GM18511 (cell line): ENCODE measurements around the gene PEF1.

Source experiments
- ATAC-seq: cut with Tn5 transposase; IDR thresholded peaks from one replicate; pipeline ENCODE4 v1.9.1; 2021; ENCODE audit warnings: mild to moderate bottlenecking, moderate library complexity; ENCODE audit not compliant: unreplicated experiment

Gene PEF1, protein sequence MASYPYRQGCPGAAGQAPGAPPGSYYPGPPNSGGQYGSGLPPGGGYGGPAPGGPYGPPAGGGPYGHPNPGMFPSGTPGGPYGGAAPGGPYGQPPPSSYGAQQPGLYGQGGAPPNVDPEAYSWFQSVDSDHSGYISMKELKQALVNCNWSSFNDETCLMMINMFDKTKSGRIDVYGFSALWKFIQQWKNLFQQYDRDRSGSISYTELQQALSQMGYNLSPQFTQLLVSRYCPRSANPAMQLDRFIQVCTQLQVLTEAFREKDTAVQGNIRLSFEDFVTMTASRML

DNA sequence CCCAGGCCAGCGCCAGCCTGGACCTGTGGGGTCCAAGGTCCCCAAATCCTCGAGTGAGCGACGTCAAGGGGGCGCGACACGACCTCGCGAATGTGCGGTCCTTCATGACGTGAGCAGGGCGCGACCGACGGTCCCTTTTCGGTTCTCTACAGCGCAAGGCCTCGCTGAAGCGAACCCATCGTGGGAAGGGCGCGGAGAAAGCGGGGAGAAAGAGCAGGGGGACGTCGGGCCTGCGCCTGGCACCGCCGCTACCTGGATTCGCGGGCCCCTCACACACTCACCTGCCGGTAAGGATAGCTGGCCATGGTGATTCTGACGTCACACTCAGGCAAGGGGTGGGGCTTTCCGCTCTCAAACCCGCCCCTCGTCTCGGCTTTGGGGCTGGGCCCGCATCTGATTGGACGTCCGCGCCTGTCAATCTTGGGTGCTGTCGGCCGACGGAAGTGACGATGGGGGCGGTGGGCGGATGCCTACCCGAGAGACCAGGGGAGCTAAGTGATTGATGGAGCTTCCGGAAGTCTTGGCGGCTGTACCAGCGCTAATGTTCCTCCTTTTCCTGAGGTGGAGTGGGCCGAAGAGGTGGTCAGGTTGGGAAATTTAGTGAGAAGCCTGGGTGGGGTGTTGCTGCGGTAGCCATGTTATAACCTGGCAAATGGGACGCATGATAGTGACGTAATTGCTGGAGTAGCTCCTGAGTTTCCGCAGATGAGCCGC is at the start of gene PEF1:
Gene PEF1, minus strand, starts transcription at position 317 of the 714 bp plus-strand sequence. Its CDS starts 12 bp downstream, at position 305.
- ATAC-seq = peak; percentile 89

DNA sequence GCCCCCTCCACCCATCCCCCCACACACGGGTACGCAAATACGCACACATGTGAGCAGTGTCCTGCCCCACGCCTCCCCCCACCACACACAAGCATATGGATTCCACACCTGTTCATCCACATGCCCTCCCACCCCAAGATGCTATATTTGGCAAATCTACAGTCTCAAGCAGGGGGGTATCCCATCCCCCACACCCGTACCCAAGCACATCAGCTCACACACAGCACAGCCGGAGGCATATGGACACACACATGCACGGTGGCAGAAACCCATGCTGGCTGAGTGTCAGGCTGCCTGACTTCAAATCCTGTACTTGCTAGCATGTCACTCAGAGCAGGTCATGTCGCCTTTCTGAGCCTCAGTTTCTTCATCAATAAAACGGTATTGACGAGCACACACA is 48.6 kb upstream of the PEF1 start:
- ATAC-seq = no peak

DNA sequence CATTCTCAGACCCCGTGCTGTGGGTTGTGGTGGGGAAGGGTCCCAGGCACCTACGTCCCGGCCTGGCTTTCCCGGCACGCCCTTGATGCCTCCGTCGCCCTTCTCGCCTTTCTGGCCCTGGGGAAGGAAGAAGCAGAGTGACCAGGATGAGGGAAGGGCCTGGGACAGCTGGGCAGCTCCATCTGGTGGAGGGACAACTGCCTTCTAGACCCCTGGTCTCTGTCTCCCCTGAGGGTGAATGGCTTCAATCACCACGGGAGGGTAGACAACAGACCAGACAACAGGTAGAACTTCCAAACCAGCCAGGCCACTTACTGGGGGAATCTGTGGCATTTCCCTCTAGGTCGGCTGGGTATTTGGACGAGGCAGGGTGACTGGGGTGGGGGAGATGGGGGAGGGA is 47.3 kb upstream of the PEF1 start:
- ATAC-seq = no peak

DNA sequence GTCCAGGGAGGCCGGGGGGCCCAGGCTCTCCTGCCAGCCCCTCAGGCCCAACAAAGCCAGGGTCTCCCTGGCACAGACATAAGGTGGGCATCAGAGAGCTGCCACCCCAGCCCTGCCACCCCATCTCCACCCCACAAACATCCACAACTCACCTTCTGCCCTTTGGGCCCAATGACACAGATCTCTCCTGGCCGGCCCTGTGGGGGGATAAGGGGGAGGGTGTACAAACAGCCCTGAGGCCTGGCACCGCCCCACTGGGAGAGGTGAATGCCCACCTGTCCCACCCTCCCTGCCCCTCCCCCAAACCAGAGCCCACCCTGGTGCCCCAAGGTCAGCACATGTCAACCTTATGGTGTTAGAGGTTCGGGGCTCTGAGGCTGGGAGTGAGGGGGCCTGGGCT is 46.8 kb upstream of the PEF1 start:
- no peak for ATAC-seq

DNA sequence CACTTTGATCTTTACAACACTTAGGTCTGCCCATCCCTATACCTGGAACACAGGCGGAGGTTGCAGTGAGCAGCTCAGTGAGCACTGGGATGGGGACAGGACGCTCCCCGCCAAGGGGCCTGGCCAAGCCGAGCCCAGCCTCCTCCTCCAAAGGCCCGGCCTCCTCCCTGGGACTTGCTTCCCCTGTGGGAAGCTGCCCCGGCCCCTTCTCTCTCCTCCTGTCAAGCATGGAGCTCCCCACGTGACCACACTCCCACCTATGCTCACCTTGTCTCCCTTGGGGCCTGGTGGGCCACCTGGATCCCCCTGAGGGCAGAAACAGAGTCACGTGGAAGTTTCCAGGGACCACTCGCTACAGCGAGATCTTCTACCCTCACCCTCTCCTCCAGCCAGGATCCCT is 46.2 kb upstream of the PEF1 start:
- ATAC-seq = no peak

DNA sequence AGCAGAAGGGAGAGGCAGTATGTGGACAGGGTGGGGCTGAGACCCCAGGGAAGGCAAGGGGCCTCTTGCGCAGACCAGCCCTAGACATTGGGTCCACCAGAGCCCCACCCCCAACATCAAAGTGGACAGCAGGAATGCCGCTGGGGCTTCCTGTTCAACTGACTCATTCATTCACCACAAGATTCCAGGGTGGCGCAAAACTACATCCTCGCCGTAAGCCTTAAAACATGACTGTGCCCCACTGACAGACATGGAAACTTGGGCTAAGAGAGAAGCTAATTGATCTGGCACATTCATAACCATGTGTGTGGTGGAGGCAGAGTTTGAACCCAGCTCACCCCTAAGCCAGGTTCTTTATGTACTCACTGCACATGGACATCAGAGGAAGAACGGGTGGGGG is 45.2 kb upstream of the PEF1 start:
- no peak for ATAC-seq

DNA sequence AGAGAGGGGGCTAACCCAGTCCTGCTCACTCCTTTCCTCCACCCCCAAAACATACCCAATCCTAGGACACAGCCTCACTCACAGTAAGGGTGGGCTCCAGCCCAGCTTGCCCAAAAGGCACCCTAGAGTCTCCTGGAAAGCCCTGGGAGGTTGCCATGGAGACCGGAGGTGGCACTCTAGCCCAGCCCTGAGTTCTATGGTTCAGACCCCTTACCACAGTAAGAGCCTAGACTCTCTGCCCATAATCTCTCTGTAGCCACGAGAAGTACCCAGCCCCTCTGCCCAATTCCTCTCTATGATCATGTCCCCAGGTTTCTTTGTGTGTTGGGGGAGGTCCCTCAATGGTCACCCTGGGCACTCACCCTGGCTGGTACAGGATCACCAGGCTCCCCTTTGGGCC is 44.7 kb upstream of the PEF1 start:
- ATAC-seq = no peak

DNA sequence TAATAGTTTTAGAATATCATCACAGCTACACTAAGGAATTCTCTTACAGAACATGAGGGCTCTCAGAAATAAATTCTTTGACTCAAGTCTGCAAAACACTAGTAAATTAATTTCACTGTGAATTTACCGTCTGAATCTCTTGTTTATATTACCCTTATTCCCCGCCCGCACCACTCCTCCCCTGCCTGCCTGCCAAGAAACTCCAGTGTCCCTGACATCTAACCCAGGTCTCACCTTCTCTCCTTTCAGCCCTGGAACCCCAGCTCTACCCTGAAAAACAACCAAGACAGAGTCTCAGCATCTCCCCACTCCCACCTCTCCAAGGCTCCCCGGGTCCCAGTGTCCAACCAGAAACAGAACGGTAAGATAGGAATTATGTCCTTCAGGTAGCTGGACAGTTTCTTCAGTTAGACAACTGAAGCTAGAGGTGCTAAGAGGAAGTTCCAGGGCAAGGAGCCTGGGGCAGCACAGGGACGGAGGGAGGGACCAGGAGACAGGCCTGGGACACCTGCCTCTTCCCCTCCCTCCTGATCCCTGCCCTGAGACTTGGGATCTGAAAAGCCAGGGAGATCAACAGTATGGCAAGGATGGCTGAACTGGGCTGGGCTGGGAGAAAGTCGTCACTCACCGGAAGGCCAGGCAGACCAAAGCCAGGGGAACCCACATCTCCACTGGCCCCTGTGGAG is 43.7 kb upstream of the PEF1 start:
- no peak for ATAC-seq

DNA sequence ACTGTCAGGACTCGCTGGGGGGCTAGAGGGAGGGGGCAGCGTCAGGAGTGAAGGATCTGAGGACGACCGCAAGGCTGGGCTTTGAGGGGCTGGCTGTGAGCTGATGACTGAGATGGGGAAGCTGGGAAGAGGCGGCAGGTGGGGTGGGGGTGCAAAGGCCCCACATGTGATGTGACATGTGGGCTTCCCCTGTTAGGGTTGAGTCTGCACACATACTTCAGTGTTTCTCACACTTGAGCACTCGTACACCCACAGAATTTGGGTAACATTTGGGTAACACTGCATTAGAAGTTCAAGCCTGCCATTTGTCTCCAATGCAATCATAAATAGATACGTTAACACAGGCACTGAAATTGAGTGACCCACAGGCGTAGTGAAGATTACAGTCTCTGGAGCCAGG is 42.9 kb upstream of the PEF1 start:
- no peak for ATAC-seq

DNA sequence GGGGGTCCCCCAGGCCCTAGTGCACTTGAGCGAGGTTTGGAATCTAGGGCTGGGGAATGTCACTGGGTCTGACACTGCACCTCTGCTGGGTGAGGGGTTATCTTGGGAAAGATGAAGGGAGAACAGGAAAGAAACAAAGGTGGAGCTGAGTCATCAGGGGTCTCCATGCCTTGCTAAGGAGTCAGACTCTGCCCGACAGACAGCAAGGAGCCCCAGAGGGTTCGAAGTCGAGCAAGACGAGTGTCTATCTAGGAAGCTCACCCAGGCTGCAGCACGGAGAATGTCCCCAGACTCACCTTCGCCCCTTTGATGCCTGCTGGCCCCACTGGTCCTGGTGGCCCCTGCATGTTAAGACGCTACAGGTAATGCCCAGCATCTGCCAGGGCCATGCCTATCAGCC is 41.1 kb upstream of the PEF1 start:
- ATAC-seq = no peak

DNA sequence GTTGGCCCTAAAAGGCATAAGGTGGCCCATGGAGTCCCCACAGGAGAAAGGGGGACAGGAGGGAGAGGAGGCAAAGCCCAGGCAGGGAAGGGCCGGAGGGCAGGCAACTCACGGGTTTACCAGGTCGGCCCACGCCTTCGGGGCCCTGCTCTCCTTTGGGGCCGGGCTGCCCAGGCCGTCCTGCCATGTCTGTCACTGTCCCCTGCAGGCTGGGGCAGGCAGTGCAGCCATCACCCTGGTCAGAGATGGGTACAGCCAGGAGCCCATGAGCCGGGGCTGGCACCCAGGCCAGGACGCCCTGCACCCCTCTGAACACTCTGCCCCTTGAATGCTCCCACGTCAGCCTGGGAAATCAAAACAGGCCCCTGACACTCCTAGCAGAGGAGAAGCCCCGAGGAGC is 39.3 kb upstream of the PEF1 start:
- no peak for ATAC-seq

DNA sequence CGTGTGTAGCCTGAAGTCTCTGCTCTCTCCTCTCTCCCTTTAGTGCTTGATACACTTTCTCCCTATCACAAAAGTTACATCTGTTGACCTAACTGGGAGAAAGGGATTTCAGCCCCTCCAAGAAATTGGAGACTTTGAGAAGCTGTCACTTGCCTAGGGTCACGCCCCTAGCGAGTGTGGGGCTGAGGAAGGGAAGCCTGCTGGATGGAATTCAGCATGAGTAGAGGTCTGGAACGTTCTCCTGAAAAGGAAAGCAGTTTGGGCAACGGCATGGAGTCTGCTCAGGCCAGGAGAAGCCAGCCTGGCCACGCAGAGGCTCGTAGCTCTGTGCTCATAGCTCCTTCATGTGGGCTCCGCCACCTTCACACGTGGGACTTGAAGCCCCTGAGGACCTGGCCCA is 36.7 kb upstream of the PEF1 start:
- ATAC-seq = no peak

DNA sequence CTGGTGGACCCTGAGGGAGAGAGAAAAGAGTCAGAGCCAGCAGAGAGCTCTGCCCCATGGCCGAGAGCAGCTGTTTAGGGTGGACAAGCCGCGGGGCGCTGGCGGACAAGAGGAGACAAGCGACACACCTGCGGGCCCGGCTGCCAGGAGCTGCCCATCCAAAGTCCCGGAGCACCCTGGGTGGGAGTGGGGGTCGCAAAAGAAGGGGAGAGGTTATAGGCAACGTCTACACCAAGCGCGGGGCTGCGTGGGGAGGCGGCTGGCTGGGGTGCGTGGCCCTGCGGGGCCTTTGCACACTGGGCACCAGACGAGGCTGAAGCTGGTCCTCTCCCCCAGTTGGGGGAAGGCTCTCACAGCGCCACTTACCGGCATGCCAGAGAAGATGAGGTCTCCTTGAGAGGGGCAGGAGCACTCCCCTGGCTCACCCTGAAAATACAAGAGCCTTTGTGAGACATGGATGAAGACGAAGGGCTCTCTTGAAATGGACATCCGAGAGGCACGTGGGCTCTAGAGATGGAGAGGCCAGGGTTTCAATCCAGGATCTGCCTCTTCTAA is 35.1 kb upstream of the PEF1 start:
- no peak for ATAC-seq

DNA sequence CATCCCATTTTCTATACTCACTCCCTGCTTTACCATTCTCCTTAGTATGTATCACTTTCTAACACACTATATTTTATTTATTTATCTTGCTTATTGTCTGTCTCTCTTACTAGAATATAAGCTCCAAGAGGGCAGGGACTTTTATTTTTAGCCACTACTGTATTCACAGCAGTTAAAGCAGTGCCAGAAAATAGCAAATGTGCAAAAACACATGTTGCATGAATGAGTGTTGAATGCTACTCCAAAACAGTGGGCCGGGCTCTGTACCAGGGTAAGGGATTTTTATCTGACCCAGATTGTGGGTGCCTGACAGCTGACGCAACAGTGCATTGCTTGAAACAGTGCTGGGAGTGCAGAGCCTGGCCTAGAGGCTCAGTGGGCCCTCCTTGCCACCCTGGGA is 34.4 kb upstream of the PEF1 start:
- ATAC-seq = no peak

DNA sequence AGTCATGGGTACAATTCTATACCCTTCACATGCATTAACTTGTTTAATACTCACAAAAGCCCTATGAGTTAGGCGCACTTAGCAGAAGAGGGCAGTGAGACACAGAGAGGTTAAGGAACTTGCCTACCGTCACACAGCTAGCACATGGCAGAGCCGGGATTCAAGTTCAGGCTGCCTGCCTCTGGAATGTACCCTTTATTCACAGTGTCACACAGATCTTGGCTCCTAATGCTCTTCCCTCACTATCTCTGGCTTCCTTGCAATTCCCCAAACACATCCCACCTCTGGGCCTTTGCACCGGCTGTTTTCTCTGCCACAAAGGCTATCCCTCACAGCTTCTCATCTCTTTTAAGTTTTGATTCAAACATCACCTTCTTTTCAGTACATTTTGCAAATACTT is 34.0 kb upstream of the PEF1 start:
- no peak for ATAC-seq

DNA sequence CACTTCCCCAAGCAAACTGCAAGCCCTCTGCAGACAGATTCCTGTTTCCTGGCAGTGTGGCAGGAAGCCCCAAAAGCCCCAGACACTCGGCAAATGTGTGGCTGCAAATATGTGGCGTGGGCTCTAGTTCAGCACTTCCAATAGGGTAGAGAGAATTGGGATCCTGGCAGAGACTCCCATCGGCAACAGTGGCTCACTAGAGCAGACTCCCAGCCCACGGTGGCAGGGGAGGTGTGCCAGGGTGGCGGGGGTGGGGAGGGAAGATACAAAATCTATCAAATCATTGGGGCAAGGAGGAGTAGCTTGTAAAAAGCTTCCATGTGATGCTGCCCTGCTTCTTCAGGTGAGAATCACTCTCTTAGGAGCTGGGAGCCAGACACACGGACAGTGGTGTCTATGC is 33.3 kb upstream of the PEF1 start:
- ATAC-seq = no peak

DNA sequence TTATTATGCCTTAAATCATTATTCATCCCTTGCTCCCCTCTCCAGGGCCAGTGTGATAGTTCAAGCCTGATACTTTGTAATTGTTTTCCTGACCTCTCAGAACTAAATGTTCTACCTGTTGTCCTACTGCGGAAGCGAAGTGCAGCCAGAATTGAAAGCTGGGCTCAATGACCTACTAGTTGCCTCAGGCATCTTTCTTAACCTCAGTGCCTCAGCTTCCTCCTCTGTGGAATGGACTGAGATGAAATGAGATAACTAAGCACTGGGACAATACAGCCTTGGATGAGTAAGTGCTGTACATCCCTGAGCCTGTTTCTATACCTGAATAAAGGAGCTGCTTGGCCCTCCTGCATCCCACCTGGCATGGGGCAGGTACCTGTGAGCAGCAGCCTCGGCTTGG is 32.7 kb upstream of the PEF1 start:
- no peak for ATAC-seq

DNA sequence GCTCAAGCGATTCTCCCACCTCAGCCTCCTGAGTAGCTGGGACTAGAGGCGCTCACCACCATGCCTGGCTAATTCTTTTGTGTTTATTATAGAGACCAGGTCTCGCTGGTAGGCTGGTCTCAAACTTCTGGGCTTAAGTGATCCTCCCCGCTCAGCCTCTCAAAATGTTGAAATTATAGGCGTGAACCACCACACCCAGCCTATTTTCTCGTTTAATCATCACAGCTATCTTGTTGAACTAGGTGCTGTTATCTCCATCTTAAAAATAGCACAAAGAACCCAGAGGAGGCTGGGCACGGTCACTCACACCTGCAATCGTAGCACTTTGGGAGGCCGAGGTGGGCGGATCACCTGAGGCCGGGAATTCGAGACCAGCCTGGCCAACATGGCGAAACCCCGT is 31.1 kb upstream of the PEF1 start:
- no peak for ATAC-seq

DNA sequence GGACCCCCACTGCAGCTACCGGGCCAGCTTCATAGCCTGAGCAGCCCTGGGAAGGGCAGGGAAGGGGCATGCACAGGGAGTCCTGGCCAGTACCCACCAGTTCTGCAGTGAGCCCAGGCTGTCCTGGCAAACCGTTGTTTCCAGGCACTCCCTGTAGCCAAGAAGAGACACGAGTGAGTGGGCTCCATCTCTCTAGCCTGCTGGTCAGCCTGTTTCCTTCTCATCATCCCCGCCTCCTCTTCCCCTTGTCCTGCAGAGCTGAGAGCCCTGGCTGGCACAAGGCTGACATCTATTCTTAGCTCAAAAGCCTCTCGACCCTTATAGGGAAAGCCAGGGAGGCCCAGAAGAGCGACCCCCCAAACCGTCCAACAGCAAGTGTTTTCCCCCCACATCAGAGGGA is 30.5 kb upstream of the PEF1 start:
- no peak for ATAC-seq

DNA sequence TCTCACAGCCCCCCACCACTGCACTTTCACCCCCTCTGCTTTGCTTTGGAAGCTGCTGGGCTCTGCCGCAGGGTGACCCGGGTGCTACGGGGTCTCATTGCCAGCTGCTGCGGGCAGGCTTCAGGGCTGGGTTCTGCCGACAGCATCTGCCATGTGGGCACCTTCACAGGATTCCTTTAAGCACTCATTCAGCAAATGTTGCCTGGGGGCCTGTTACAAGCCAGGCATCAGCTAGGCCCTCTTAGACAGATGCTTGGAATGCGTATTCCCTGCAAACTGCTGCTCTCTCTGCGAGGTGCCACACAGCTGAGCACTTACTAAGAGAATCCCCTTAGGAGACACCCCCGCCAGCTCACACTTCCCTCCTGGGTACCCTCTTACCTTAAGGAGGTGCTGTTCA is 29.9 kb upstream of the PEF1 start:
- ATAC-seq = no peak

DNA sequence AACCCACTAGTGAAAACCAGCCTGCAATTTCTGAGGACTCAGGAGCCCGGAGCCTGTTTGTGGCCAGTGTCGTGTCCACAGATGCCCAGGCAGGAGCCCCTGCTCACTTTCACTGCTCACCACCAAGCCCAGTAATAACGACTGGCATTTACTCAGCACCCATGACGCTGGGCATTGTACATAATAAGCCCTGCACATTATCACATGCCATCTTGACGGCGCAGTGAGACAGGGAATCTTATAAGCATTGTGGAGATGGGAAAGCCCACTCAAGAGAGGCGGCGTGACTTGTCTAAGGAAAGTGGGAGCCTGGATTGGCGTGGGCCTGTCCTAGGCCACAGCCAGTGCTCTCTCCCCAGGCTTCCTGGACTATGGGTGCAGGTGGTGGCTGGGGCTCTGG is 28.8 kb upstream of the PEF1 start:
- no peak for ATAC-seq

DNA sequence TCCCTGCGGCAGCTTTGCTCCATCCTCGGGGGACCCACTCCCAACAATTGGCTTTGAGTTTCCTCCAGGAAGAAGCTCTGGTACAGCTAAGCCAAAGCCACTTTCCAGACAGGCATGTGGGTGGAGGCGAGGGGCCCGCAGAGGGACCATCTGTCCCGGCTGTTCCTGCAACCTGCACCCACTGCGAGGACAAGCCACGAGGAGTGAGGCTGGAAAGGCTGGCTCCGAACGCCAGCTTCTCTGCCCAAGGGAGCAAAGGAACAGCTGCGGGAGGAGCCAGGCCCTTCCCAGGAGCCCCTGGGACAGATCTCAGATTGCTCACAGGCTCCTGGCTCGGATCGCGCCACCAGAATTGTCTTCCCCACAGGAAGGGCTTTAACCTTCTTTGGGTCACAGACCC is 28.3 kb upstream of the PEF1 start:
- ATAC-seq = no peak
